ENCODE data around the gene PERCC1.
"Not testable (repeated sequence)": the region's sequence is repeated elsewhere in the genome, so short reads cannot be mapped to it uniquely, and the experiment has no call there.

PERCC1 gene

DNA sequence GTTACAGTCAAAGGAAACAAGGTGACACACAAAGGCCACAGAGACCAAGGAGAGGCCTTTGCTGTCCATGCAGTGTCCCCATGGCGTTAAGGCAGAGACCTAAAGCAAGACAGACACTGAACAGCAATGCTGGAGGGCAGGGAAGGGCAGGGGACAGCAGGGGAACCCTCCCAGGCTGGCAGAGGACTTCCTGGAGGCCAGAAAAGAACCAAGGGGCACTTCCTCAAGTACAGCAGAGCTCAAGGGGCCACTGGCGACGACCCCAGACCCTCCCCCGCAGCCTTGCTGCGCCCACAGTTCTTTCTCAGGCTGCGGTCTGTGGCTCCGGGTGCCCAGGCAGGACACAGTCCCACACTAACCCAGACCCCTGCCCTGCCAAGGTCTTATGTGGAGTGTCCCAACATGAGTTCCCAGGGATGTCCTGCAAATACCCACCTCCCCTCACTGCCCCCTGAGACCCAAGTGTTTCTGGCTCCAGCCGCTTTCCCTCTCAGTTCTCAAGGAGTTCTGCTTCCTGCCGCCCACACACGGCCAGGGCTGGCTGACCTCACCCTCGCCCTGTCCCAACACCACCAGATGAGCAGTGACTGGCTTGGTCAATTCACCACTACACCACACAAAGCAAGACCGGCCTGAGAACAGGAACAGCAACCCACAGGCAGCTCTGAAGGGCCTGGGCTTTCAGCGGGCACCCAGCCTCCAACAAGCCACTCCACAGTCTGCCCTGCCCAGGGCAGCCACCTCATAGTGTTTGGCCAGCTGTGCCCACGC is 39.8 kb downstream of the PERCC1 start:
- no peak for DNase-seq

DNA sequence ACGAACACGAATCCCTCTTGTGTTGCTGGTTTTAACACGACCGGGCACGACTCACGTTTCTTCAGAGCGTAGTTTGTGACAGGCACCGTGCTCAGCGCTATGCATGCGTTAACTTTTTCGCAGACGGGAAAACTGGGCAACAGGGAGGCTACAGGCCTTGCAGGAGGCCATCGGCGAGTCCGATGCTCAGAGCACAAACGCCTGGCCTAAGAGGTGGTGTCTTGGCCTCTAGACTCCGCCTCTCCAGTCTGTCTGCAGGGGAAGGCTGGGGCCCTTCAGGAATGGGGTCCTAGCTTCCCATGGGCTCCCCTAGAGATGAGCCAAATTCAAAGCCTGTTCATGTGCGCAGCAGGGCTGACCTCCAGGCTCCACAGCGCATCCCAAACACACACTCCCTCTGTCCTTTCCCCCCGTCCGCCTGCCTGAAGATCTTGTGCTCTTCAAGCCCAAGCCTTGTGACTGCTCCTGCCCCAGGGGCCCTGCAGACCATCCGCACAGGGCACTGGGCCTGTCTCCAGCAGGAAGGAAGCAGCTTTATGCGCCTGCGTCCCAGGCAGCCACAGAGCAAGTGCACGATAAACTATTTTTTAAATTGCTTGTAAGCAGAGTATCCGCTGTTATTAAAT is 40.8 kb downstream of the PERCC1 start:
- no peak for DNase-seq

DNA sequence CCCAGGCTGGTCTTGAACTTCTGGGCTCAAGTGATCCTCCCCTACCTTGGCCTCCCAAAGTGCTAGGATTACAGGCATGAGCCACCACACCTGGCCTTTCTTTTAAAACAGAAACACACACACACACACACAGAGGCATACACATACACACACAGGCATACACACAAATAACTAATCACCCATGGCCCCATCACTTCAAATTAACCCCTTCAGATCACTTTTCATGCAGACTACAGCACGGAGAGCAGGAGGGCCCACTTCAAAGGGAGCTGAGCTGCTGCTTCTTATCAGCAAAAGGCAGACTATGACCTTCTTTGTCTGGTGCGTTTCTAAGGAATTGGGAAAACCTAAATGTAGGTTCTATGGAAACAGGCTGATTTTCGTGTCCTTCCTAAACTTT is 42.1 kb downstream of the PERCC1 start:
- DNase-seq, result no peak

DNA sequence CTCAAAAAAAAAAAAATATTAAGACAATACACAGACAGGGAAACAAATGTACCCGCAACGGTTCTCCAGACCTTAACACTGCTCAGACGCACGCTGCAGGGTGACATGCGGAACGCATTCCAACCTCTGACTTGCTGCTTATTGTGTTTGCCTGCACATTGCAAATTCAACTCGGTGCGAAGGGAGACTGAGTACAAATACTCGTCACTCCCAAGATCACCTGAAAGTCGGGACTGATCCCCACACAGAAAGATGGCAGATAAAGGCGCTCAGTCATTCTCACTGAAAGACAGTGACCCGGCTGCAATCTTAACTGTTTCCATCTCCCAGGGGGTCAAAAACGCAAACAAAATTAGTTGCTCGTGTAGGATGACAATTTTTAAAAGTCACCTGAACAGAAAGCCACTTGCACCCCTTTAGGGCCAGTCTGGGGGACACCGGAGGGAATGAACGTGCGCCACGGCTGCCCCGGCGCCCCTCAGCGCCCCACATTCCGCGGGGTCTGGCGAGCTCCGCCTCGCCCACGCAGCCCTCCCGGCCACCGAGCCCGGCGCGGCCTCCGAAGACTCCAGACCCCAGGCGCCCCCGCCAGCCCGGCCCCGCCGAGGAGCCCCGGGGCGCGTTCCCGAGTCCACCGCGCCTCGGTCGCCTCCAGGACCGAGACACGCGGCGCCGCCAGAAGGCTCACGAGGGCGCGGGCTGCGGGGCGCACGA is 43.4 kb downstream of the PERCC1 start:
- no peak for DNase-seq

DNA sequence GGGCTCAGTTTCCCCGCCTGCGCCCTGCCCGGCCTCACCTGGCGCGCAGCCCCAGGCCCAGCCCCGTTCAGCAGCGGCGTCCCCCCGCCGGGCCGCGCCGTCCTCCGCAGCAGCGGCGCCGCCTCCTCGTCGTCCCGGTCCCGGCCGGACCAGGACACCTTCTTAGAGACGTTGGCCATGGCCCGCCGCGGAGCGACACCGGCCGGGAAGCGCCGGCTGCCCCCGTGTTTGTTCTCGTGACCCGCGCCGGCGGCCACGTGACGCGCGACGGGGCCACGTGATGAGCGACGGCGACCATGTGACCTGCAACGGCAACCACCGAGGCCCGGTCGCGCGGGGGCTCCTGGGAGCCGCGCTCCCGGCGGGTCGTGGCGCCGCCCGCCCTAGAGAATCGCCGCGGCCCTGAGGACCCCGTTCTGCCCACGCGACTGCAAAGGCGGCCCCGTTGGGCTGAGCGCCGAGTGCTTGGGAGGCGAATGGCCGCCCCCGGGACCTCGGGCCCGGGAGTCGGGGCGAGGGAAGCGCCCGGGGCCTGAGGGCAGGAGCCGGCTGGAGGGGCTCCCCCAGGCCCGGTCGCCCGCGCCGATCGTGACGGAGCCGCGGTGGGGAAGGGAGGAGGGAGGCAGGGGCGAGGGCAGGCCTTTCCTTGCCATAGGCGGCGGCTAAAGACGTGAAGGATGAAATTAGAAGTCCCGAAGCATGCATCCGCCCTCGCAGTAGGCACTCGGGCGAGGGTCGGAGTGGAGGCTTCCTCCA is 44.1 kb downstream of the PERCC1 start, which contains the start of gene CLCN7:
Gene CLCN7 (minus strand): TSS at position 233 of the 756 bp plus-strand sequence. CDS start 54 bp downstream, at position 179.
- DNase-seq, result peak; percentile 84

DNA sequence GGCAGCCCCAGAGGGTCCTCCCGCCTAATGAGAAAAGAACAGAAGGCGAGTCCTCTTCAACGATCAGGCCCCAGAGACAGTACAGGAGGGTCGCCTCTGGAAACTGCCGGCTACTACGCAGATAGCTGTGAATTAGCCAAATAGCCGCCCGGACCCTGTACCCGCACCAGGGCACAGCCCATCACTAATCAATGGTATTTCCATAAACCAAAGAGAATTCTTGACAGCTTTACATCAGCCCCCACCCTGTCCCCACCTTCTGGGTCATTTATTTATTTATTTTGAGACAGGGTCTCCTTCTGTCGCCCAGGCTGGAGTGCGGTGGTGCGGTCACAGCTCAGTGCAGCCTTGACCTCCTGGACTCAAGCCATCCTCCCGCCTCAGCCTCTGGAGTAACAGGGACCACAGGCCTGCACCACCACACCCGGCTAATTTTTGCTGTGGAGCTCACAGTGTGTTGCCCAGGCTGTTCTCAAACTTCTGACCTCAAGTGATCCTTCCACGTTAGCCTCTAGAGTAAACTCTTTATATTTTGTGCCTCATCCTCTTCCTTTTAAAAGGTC is 44.8 kb downstream of the PERCC1 start:
- DNase-seq, result no peak

DNA sequence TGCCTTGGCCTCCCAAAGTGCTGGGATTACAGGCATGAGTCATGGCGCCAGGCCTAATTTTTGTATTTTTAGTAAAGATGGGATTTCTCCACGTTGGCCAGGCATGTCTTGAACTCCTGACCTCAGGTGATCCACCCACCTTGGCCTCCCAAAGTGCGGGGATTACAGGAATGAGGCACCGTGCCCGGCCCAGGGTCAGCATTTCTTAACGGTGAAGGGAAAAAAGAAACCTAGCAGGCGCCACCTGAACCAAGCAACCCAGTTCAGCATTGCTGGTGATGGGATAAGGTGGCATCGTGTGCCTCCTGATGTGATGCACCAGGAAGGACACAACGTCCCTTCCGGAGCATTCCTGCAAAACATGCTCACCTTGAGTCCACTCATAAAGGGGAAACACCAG is 46.2 kb downstream of the PERCC1 start:
- DNase-seq, result no peak

DNA sequence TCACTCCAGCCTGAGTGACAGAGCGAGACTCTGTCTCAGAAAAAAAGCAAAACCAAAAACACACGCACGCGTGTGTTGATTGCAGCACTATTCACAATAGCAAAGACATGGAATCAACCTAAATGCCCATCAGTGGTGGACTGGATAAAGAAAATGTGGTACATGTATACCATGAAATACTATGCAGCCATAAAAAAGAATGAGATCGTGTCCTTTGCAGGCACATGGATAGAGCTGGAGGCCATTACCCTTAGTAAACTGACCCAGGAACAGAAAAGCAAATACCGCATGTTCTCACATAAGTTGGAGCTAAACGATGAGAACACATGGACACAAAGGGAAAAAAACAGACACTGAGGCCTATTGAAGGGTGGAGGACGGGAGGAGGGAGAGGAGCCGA is 48.1 kb downstream of the PERCC1 start:
- not testable (repeated sequence) for DNase-seq

DNA sequence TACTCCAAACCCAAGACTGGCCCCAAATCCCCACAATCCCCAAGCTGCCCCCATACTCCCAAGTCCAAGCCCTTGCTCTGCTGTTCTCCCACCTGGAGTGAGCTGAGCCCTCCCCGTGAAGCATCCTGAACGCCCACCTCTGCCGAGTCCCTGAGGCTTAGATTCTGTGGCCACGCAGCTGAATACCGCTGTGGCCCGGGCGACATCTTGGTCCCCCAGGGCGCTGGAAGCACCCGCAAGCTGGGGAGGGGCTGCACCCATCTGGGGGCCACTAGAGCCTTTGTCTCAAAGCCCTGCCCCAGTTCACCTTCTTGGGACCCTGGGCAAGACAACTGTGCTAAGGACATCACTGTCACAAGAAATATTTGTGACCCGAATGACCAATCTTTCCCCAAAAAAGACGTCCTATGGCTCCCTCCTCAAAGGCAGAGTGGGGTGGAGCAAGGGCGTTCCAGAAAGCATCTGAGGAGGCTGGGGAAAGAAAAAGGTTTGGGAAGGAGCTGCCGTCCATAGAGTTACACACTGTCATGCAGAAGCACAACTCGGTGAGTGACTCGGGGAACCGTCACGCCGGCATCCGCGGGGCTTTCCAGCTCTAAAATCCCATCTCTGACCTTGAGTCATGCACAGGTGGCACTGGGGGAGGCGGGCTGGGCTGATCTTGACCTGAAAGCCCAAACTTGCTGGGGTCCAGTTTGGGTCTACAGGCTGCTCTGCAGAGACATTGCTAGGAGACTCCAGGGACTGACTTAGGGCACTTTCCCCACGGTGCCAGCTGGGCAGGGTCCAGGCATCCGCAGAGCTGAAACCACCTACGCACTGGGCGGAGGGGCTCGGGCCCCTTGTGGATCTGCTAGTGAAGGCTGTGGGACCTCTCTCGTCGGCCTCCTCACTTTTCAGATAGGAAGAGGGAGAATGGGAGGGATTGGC is 51.3 kb downstream of the PERCC1 start:
- no peak for DNase-seq

All from NCI-H146 (cell line).